Activated naive CD8-positive, alpha-beta T cell treated with anti-CD3 and anti-CD28 coated beads, Interleukin-2, amount 50 U/mL, for 16 hours (primary cell): ENCODE measurements around the gene SLC9A1.
"Not testable (repeated sequence)": the region's sequence is repeated elsewhere in the genome, so short reads cannot be mapped to it uniquely, and the experiment has no call there.

ENCODE experiments used
- DNase-seq: peaks from one replicate; pipeline ENCODE4 v3.0.0-alpha.2; 2020; ENCODE audit warnings: low read depth, low spot score

Gene SLC9A1

DNA sequence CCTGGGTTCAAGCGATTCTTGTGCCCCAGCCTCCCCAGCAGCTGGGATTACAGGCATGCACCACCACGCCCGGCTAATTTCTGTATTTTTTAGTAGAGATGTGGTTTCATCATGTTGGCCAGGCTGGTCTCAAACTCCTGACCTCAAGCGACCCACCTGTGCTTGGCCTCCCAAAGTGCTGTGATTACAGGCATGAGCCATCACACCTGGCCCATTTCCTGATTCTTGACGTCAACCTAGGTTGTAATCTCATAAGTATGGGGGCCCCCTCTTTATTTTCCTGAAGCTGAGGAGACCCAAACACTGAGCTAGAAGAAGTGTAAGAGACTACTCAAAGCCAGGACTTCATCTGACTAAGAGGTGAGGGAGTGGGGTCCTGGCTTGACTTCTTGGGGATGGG is 21.8 kb downstream of the SLC9A1 start:
- DNase-seq = no peak

DNA sequence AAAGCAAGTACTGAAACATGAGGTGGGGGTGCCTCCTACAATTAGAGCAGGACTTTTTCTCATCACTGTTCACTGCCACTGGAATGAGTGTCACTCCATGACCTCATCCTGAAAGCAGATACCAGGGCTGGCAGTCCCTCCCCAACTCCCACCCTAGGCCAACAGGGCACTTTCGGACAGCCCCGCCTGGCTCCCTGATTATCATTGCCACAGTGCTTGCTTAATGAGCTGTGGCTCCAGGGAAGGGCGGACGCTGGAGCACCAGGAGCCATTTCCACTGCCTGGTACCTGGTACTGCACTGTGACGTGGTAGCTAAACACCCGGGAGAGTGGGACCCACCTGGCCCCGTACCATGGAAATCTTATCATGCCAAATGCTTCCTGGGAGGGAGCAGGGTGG is 22.3 kb downstream of the SLC9A1 start:
- DNase-seq = no peak

DNA sequence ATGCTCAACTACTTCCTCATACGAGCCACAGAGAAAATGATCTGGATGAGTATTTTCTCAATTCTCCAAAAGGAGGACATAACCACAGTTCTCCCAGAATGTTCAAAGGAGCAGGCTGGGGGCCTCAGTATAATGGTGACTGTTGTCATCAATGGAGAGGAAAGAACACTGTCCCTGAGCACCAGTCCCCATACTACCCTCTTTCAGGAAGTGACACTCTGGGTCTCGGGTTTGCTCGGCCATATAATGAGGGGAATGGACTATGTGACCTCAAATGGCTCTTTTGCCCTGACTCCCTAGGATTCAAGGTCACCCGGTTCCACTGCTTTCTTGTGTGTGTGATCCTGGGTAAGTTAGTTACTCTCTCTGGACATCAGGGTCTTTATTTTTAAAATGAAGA is 22.8 kb downstream of the SLC9A1 start:
- no peak for DNase-seq

DNA sequence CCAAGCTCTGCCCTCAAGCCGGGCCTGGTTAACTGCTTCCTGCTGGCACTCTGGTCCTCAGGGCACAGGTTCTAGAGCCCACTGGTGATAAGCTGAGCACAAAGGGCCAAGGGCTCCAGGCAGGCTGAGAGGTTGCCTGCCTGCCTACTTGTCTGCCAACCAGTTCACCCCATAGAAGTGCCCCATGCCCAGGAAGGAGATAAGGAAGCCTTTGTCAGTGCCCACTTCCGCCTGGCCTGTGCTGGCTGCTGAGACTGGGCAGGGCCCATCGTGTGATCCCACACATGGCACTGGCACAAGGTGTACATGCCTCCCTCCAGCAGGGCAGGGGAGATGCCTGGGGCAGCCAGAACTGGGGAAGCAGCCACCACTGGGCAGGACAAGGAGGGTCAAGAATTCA is 24.1 kb downstream of the SLC9A1 start:
- DNase-seq = no peak

DNA sequence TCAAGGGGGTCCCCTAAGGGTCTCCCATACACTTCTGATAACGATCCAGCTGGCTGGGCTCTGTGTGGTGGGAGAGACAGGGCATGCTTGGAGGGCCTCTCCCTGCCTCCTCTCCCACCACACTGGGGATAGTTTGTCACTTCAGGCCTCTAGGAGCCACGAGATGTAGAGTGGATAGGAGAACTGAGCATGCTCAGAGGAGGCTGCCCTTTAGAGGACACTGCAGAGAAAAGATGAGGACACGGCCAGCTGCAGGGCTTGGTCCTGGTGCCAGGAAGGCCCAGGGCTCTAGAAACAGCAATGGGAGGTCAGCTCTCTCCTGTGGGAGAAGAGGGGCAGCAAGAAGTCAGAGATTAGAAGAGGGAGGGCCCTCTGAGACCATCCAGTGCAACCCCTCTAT is 25.7 kb downstream of the SLC9A1 start:
- DNase-seq = no peak

DNA sequence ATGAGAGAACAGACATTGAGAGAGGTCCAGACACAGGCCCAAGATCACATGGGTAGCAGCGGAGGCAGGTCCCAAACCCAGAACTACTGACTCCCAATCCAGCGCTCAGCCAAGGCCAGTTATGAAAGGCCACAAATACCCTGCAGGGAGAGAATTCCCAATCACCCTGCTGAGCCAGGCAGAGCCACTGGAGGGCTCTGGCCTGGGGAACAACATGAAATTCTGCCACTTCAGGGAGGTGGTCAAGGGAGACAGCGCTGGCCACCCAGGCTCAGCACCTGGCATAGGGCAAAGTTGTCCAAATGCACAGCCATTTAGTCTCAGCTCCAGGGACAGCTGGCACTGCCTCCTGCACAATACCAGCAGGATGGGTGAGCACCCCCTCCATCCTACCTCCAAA is 27.5 kb downstream of the SLC9A1 start:
- DNase-seq = no peak

DNA sequence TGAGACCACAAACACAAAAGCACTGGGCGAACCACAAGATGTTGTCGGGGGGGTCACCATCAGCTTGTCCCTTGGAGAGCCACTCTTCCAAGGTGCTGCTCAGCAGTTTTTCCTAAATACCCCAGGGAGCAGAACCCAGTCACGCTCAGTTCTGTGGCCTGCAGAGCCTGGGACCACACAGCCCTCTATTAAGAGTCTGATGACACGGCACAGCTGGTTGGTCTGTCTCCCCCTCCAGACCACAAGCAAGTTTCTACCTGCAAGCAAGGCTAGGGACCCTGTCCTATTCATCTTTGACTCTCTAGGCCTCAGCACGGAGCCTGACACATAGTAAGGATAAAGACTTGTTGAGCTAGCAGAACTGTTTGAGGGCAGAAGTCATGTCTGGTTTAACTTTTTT is 28.5 kb downstream of the SLC9A1 start:
- DNase-seq = no peak

DNA sequence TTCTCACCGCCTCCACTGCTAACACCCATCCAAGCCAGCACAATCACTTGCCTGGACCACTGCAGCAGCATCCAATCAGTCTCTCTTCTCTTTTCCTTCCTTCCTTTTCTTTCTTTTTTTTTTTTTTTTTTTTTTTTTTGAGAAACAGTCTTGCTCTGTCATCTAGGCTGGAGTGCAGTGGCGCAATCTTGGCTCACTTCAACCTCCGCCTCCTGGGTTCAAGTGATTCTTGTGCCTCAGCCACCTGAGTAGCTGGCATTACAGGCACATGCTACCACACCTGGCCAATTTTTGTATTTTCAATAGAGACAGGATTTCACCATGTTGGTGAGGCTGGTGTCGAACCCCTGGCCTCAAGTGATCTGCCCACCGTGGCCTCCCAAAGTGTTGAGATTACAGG is 29.8 kb downstream of the SLC9A1 start:
- DNase-seq = not testable (repeated sequence)

DNA sequence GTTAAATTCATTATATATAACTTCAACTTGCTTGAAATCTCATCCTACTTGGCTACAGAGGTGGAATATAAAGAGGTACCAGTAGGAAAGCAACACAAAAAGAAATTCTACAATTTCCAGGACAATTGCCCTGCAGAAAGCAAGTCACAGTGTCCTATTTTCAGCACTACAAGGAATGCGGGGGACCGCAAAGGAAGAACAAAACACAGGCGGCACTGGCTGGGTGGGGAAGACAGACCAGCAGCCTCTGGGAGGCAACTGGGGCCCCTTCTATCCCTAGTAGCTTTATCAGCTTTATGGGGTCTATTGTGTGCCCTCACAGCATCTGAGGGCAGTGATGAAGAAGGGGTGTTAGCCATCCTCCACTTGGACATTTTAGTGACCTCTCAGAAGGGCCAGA is 30.5 kb downstream of the SLC9A1 start:
- no peak for DNase-seq

DNA sequence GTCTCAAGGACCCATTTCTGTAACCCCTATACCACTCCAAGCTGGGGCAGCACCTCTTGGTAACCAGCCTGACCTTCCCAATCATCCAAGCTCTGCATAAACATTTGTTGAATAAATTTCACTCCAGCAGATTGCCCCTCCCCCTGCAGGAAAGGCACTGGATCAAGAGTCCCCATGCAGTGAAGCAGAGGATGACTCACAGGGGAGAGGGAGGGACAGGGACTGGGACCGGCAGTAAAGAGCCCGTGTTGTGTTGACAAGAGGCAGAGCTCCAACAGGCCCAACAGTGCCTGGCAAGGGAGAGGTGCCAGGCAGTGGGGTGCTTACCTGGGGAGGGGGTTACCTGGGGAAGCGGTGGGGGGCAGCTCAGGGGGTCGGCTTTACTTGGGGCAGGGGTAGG is 32.3 kb downstream of the SLC9A1 start:
- DNase-seq = no peak

DNA sequence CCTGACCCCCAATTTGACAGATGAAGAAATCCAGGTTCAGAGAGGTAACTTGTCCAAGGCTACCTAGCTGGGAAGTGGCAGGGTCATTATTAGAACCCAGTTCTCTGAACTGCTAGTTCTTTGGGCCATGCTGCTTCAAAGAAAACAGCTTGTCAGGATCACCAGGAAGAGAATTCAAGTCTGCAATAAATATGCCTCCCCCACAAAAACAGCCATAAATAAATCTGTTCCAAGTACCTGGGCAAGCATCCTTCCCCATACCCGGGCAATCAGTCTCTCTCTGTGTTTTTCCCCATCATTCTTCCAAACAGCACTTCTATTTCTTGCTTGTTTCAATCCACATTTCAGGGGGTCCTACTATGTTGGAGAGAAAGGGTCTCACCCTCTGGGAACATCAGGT is 34.1 kb downstream of the SLC9A1 start:
- no peak for DNase-seq

DNA sequence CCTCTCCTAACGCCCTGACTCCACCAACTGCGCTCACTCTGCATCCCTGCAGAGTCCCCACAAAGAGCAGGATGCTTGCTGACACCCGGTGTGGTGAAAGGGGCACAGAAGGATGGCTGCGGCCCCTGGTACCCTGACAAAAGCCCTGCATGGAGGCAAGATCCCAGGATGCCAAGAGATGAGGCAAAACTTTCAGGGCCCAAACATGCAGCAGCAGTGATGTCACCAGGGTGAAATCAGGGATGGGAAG is 36.6 kb downstream of the SLC9A1 start:
- no peak for DNase-seq

DNA sequence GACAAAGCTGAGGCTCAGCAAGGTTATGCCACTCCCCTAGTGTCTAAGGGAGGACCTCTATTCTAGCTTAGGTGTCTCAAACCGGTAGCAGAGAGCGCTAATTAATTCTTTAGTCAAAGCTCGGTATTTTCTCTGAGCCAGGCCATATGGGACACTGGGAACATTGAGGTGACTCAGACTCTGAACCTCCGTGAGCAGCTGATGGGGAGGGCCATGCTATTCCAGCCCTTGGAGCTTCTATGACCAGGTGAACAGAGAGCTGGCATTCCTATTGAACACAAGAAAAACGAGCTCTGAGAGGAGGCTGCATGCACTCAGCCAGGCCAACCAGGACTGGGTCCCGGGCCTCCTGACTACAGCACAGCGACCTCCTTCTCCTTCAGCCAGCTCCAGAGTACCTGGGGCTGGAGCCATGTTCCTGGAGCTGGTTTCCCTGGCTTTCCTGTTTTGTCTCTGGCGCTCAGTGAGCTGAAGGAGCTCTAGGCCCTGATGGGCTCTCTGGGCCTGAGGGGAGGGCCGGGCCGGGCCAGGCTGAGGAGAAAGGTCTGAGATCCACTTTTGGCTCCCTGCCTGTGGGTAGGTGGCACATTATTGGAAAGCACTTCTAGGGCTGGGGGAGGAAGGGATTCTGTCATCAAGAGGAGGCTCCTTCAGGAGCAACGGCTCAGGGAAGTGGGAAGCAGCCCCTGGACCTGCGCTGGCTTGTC is 37.0 kb downstream of the SLC9A1 start:
- no peak for DNase-seq

DNA sequence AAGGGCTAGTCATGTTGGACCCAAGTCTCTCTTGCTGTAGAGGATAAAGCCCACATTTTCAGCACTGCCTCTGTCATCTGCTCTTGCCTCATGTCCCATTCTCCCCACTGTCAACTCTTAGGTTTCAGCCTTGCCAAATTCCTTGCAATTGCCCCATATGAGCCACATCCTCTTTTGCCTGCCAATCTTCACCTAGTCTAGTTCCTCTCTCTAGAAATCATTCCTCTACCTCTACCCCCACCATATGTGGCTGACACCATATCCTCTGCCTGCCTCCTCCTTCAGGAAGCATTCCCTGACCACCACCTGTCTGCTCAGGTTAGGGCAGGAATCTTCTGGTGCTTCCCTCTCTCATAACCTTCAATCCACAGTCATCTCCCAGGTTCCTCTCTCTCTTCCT is 38.2 kb downstream of the SLC9A1 start:
- DNase-seq = no peak

DNA sequence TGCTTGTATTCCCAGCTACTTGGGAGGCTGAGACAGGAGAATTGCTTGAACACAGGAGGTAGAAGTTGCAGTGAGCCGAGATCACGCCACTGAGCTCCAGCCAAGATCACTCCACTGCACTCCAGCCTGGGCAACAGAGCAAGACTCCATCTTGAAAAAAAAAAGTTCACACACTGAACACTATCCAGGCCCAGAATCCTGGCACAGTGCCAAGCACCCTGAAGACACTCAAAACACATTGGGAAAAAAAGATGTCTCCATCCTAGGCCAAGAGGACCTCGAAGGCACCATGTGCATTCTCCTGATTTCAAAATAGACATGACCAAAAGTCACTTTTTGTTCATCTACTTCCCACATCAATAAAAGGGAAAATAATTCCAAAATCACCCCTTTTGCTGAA is 38.7 kb downstream of the SLC9A1 start:
- DNase-seq = no peak

DNA sequence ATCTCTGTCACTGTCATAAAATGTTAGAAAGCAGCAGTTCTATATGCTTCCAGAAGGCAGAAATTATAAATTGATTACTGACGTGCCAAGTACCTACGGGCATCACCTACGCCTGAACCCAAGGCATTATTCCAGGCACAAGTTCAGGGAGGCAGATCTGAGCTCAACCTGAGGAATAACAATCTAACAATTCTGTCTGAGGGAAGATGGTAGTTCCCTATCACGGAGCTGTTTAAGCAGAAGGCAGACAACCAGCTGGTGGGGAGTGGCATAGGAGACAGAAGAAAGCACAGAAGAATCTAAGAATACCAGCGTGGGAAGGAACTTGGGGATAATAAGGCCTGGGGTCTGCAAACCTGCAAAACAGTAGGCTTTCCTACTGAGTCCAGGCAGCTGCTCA is 40.4 kb downstream of the SLC9A1 start:
- no peak for DNase-seq

DNA sequence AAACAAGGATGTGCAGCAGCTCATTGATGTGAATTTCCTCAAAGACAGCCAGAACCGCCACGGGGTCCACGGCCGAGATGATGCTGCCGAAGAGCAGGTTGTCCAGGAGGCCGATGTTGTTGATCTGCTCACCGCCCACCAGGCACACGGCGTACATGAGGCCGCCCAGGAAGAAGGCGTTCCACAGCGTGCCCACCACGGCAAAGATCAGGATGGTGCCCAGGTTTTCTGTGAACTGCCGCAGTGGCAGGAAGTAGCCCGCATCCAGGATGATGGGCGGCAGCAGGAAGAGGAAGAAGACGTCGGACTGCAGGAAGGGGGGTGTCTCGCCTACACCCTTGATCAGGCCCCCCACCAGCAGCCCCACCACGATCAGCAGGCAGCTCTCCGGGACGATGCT is 41.1 kb downstream of the SLC9A1 start:
- DNase-seq = no peak

DNA sequence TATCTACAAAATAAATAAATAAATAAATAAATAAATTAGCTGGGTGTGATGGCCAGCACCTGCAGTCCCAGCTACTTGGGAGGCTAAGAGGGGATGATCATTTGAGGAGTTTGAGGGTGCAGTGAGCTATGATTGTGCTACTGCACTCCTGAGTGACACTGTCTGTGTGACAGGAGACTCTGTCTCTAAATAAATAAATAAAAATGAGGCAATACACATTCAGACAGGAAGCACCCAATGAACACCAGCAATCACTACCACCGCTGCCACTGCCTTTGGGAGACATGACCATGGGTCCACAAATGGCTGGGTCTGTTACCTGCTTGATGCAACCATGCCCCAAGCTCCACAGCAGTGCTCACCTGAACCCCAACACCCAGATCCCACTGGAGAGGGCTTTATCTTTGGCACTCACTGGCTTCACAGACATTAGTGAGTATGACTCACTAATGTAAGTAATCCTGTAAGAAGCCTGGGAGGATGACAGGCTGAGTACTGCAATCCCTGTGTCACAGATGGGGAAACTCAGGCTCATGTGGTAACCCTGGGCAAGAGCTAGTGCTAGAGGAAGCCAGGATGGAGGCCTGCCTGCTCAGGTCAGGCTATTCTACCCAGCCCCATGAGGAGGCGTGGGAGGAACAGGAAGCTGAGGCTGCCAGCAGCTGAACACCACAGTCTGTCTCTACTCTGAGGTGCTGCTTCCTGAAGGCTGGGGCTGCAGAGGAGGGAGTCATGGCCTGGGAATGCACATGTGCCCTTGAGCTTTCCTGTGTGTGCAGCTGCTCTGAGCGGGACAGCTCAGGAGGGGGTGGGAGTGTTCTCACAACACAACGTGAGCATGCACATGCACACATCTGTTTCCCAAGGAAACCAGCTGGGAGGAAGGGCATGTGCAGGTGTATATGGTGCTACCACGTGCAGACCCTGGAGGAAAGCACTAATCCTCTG is 43.0 kb downstream of the SLC9A1 start:
- peak; percentile 33 for DNase-seq

DNA sequence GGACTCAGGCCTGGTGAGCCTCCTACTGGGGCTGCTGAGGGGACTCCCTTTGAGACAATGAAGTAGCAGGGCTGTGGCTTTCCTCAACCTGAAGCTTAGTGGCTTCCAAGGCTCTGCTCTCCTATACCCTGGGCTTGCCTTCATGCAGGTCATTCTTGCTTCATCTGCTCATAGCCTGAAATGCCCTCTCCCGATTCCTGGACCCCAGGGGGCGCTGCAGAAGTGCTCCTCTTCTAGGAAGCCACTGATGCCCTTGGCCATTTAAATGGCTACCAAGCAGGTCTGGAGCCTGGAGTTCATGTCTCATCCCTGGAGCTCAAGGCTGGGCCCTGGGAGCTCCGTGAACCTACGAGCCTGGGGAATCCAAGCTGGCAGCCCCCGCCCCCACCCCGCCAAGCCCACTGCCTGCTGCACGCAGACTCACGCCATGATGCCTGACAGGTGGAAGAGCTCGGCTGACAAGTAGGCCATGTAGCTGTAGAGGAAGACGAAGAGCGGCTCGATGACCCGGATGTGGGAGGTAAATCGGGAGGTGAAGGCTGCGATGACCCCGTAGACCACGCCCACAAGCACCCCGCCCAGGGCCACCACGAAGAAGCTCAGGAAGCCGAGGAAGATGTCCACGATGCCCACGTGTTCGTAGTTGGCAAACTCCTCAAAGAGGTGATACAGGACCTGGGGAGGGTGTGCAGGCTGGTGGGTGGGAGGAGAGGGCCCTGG is 45.7 kb downstream of the SLC9A1 start:
- DNase-seq = no peak

DNA sequence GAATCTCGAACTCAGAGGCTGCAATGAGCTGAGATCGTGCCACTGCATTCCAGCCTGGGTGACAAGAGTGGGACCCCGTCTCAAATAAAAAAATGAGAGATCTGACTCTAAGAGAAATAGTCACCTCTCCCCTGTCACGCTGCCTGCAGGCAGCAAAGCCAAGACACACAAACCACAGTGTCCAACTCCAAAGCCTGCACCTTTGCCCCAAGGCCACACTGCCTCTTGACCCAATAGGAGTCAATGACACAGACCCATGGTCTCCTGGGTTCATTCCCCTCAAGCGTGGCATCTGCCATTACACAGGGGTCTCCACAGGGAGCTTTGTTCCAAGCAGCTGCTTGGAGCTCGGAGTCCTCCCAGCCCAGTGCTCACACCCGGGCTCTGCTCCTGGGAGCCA is 46.3 kb downstream of the SLC9A1 start:
- DNase-seq = no peak

DNA sequence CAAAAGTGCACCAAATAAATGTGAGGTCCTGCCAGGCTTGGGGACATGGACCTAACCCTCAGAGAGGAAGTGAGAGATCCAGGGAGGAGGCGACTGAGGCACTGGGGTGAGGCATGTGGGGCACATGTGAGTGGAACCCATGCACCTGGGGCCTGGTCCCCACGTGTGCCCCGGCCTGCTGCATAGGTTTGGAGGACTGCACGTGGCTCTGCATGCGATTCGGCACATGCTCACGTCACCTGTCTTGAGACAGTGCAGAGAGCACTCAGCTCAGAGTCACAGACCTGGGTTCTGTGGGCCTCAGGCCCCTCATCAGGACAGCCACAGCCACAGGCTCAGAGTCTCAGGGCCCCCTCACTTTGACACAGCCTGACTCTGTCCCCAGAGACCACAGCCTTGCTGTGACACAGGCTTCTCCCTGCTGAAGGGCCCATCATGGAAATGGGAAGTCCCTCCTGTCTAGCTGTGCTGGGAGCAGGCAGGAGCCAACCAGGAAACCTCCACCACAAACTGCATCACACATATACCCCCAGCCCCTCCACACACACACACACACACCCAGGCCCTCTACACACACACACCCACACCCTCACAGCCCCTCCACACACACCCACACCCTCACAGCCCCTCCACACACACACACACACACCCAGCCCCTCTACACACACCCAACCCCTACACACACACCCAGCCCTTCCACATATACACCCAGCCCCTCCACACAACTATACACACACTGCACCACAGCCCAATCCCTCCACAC is 48.2 kb downstream of the SLC9A1 start:
- DNase-seq = no peak

DNA sequence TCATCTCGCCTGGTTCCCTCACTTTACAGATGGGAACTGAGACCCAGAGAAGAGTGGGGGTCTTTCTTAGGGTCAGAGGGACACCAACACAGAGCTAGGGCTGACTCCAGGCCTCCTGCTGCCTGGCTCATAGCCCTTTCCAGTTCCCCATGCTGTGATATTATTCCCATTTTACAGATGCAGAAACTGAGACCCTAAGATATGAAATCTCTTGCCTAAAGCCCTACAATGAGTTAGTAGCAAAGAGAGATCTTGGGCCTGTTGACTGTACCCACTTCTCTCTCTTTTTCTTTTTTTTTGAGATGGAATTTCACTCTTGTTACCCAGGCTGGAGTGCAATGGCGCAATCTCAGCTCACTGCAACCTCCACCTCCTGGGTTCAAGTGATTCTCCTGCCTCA is 49.9 kb downstream of the SLC9A1 start:
- DNase-seq = no peak
